Measurements from ENCODE around the gene PALS2. TPM values are rescaled to one million over a fixed set of nuclear protein-coding genes. Genes with fewer than 3 reads are reported as not detected.

PALS2 gene
- total and polyA plus RNA-seq, 9 of the 15 experiments (the other 6 are each of a cell fraction or from before 2014, with no cell fraction given), result 5.9 to 35.0 (median 17.7) TPM

DNA sequence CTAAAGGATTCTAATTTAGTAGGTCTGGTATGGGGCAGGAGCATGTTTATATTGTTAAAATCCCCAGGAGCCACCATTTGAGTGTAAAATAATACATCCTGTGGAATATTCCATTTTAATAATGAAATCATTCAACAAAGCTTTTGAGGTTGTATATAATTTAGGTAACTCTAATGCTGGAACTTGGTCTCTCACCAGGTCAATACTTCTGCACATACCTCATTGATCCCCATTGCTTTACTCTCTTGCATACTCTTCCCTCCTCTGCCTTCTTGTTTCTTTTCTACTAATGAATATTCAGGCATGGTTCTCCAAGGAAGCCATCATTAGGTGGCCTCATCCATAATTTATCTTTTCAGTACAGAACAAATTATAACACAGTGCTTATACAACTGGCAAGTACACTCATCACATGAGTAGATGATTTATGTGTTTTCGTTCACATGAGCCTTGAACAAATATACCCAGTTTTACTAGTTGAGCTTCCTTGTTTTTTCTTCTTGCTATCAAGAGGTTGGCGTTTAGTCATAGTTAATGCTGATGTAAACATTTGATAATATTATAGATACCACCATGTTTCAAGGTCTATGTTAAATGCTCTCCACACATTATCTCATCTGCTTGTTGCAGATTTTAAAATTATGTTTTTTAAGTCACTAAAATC lies 7.2 kb downstream of the PALS2 start (continued):
- TF ChIP-seq, protein P1, sequence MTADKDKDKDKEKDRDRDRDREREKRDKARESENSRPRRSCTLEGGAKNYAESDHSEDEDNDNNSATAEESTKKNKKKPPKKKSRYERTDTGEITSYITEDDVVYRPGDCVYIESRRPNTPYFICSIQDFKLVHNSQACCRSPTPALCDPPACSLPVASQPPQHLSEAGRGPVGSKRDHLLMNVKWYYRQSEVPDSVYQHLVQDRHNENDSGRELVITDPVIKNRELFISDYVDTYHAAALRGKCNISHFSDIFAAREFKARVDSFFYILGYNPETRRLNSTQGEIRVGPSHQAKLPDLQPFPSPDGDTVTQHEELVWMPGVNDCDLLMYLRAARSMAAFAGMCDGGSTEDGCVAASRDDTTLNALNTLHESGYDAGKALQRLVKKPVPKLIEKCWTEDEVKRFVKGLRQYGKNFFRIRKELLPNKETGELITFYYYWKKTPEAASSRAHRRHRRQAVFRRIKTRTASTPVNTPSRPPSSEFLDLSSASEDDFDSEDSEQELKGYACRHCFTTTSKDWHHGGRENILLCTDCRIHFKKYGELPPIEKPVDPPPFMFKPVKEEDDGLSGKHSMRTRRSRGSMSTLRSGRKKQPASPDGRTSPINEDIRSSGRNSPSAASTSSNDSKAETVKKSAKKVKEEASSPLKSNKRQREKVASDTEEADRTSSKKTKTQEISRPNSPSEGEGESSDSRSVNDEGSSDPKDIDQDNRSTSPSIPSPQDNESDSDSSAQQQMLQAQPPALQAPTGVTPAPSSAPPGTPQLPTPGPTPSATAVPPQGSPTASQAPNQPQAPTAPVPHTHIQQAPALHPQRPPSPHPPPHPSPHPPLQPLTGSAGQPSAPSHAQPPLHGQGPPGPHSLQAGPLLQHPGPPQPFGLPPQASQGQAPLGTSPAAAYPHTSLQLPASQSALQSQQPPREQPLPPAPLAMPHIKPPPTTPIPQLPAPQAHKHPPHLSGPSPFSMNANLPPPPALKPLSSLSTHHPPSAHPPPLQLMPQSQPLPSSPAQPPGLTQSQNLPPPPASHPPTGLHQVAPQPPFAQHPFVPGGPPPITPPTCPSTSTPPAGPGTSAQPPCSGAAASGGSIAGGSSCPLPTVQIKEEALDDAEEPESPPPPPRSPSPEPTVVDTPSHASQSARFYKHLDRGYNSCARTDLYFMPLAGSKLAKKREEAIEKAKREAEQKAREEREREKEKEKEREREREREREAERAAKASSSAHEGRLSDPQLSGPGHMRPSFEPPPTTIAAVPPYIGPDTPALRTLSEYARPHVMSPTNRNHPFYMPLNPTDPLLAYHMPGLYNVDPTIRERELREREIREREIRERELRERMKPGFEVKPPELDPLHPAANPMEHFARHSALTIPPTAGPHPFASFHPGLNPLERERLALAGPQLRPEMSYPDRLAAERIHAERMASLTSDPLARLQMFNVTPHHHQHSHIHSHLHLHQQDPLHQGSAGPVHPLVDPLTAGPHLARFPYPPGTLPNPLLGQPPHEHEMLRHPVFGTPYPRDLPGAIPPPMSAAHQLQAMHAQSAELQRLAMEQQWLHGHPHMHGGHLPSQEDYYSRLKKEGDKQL (CRISPR knock-in tag; IDR thresholded peaks at IDR 0.05; ENCODE audit: borderline replicate concordance), result no peak
- TF ChIP-seq EHMT2 (IDR thresholded peaks at IDR 0.05) (no peak), ARID1B (IDR thresholded peaks at IDR 0.05) (peak; percentile 34), SMARCE1 (IDR thresholded peaks at IDR 0.05) (peak; percentile 48; the same call in 1 of the 2 replicates), FOXJ2 (tag; IDR thresholded peaks at IDR 0.05) (peak; percentile 80), FOXM1 (IDR thresholded peaks at IDR 0.05; ENCODE audit: low read depth) (no peak), FOXM1 (CRISPR knock-in tag; IDR thresholded peaks at IDR 0.05; ENCODE audit: low read depth) (no peak), JUND (IDR thresholded peaks at IDR 0.05; ENCODE audit: borderline replicate concordance, low read depth, low read length) (no peak; the same call in 1 of the 2 replicates), JUND (tag; IDR thresholded peaks at IDR 0.05; ENCODE audit: borderline replicate concordance, low read depth, low read length) (0 out of 3 replicates have a peak, but pooled peaks have one; percentile 16), FOXA3 (CRISPR knock-in tag; conservative IDR thresholded peaks at IDR 0.05 in 1 of 2, IDR thresholded peaks at IDR 0.05 in 1 of 2) (peak in 1 of 2 experiments; percentile 56; a peak in 1 of 4 replicates), KDM2B (CRISPR knock-in tag; IDR thresholded peaks at IDR 0.05) (no peak)
